ENCODE measurements around the gene MTURN. TPM values are rescaled to one million over a fixed set of nuclear protein-coding genes. Genes with fewer than 3 reads are reported as not detected.
A peak's percentile ranks its signal among the peaks of the same experiment; 100 is the strongest.

MTURN gene
- total RNA-seq, 2 donors from 2014 or later = 4.7 to 8.1 TPM

DNA sequence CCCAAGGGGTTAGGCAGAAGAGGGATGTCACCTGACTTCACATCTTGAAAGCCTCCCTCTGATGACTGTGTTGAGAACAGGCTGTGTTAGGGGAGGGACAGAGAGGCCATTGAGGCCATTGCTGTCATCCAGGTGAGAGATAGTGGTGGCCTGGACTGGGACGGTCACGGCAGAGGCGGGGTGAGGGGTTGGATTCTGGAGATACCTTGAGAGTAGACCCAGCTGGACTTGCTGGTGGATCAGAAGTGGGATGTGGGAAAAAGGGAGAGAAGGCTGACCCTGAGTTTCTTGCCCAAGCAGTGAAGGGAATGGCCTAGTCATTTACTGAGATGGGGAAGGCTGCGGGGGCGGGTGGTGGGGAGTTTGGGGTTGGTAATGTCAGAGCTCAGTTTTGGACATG, 13.6 kb downstream of the MTURN start:
- DNase-seq (ENCODE audit: low spot score in 2 of 2) = no peak
- ATAC-seq = peak in 1 of 2 donors; percentile 28
- H3K36me3 Mint-ChIP-seq = peaks cover 0 to 8% of the 10 kb centered on the region in 2 donors
- H3K9me3 Mint-ChIP-seq = no peaks in the 10 kb centered on the region
- H3K27ac Mint-ChIP-seq = peak overlapping the region in 1 of 2 donors; percentile 39

GRCh38 chr7:30148951-30149459, 14.2 kb downstream of the MTURN start:
- DNase-seq (ENCODE audit: low spot score in 2 of 2) (peak in 1 of 2 donors; percentile 66), ATAC-seq (peak; percentile 63 to 77)
- Mint-ChIP-seq H3K27ac (peak overlapping the region in 1 of 2 donors; percentile 6), H3K9me3 (no peaks in the 10 kb centered on the region), H3K36me3 (peaks cover 0 to 8% of the 10 kb centered on the region in 2 donors)

DNA sequence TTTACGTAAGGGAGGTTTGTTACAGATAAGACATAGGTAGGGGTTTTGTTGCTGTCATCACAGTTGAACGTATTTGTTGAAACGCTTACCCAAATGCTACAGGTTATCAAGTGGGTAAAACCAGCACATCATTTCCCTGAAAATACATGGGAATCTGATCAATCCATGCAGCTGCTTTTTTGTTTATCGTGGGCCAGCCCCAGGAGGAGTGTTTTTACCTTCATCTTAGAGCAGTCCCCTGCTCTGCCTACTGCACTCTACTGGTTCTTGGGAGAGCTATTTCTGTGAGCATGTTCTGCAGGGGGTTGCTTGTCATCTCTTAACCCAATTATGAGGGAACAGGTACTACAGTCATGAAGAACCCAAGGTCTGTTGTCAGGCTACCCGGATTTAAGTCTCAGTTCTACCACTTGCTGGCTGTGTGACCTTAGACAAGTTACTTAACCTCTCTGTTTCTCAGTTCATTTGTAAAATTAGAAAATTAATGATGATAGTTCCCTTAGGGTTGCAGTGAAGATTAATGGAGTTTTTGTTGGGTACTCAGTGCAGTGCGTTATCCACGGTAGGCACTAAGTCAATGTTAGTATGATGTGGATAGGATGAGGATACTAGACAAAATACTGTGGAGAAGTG, 15.0 kb downstream of the MTURN start:
- Mint-ChIP-seq H3K36me3 (peaks cover 0 to 8% of the 10 kb centered on the region in 2 donors), H3K27ac (peak overlapping the region in 1 of 2 donors; percentile 25), H3K9me3 (no peaks in the 10 kb centered on the region)
- no peak for ATAC-seq
- no peak for DNase-seq (ENCODE audit: low spot score in 2 of 2)

DNA sequence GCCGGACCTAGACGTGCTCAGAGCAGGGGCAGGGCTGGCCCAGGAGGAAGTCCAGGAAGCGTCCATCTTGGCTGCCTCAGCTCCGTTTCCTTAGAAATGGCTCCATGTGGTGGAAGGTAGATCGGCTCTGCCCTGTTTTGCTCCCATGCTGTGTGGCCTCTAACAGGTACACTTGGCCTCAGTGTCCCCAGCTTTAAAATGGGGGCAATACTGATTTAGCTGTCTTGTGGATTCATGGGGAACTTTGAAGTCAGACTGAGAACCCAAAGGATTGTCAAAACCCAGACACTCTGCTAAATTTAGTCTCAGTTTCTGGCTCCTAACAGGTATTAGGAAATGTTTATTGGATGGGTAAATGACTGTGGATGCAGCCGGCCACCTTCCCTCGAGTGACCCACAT, 15.9 kb downstream of the MTURN start:
- no peaks in the 10 kb centered on the region for H3K9me3 Mint-ChIP-seq
- peaks cover 0 to 8% of the 10 kb centered on the region in 2 donors for H3K36me3 Mint-ChIP-seq
- ATAC-seq (no peak), DNase-seq (ENCODE audit: low spot score in 2 of 2) (no peak)
- H3K27ac Mint-ChIP-seq = no peak overlapping the region

DNA sequence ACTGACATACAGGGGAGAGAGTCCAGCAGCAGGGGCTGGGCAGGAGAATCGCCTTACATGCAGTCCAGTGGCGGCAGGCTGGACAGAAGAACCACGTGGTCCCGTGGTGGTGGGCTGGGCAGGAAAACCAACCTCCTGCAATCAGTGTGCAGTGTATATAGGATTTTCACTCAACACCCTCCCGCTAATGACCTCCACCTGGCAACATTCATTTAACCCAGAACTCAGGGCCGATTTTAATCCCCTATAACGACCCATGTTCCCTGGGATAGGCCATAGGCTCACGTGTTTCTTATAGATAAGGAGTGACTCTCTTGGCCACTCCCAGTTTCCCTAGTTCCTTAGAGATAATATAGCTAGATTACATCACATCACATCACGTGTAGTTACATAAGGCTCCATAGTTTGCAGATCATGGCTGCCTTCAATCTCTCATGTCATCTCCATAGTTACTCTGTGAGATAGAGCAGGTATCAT, 19.4 kb downstream of the MTURN start:
- DNase-seq (ENCODE audit: low spot score in 2 of 2) = no peak
- no peaks in the 10 kb centered on the region for H3K9me3 Mint-ChIP-seq
- ATAC-seq = no peak
- H3K27ac Mint-ChIP-seq = no peak overlapping the region
- H3K36me3 Mint-ChIP-seq = peaks cover 0 to 8% of the 10 kb centered on the region in 2 donors

DNA sequence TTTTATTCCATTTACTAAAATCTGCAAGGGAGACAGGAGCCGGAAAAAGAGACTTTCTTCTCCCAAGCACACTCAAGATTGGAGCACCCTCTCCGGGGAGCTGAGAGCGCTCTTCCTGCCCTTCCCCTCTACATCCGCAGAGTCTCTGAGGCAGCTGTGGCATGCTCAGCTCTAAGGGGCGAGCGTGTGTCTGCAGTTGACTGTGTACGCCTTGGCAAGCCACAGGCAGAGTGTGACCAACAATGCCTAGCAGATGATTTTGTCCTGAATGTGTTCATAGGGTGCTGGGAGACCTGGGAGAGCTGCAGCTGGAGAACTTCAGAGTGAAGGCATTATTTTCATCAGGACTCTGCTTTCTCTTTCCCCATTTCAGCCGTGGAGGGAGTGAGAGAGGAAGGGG, 20.7 kb downstream of the MTURN start:
- Mint-ChIP-seq H3K9me3 (no peaks in the 10 kb centered on the region), H3K27ac (no peak overlapping the region), H3K36me3 (peaks cover 0 to under 1% of the 10 kb centered on the region in 2 donors)
- ATAC-seq (no peak), DNase-seq (ENCODE audit: low spot score in 2 of 2) (no peak)

- Mint-ChIP-seq H3K36me3 (no peaks in the 10 kb centered on the region), H3K9me3 (no peaks in the 10 kb centered on the region), H3K27ac (peak overlapping the region; percentile 49 to 90)
- ATAC-seq = peak; percentile 33 to 46
- no peak for DNase-seq (ENCODE audit: low spot score in 2 of 2)
These were observed 22.4 kb downstream of the MTURN start for GRCh38 chr7:30157204-30157603.

DNA sequence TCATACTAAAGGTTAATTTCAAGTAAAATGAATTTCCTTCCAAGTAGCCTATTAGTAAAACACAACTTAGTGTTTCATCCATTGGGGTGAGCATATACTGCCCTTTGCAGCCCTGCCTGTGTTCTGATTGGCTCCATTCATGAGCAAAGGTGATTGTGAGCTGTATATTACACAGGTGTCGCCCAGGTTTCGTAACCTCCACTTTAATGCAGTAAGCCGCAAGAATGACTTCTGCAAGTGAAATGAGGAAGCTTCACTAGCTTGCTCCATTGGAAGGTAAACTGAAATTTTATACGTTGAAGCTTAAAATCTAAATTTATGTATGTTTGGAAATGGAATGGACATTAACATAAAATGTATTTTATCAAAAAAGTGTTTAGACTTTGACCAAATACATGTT, 24.4 kb downstream of the MTURN start:
- no peaks in the 10 kb centered on the region for H3K9me3 Mint-ChIP-seq
- H3K27ac Mint-ChIP-seq = no peak overlapping the region
- no peak for DNase-seq (ENCODE audit: low spot score in 2 of 2)
- no peaks in the 10 kb centered on the region for H3K36me3 Mint-ChIP-seq
- ATAC-seq = no peak

DNA sequence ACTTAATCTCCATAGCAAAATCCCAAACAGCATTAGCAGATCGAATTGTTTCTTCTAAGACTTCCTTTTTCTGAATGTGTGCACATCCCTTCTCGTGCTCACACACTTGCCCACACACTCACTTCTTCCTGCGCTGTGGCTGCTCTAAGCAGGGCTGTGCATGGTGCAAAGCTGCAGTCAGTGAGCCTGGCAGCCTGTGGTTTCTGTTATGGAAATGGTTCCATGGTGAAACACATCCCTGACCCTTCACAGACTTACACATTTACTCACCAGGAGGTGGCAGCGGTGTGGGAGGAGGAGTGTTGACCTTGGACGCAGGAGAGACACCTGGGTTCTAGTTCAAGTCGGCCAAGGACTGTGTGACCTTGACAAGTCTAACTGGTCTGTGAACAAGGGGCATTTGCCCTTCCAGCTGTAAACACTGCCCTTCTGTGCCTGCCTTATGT, 24.9 kb downstream of the MTURN start:
- peak; percentile 60 to 79 for ATAC-seq
- no peak for DNase-seq (ENCODE audit: low spot score in 2 of 2)
- Mint-ChIP-seq H3K9me3 (no peaks in the 10 kb centered on the region), H3K36me3 (no peaks in the 10 kb centered on the region), H3K27ac (peak overlapping the region in 1 of 2 donors; percentile 34)

DNA sequence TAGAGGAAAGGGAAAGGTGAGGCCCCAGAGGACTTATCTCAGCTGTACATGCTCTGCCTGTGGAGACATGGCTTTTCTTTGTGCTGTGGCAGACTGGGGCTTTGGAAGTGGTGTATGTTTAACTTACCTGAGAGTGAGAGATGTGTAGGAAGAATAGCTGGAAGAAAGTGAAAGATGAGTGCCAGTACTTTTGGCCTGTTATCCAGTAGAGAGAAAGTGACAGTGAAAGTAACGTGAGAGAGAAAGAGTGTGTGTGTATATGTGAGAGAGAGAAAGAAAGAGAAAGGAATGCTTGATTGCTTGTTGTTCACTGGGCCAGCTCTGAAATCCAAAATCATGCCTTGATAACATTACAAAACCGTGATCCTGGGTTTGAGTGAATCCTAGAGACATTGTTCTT, 25.5 kb downstream of the MTURN start:
- H3K27ac Mint-ChIP-seq = peak overlapping the region in 1 of 2 donors; percentile 34
- H3K9me3 Mint-ChIP-seq = no peaks in the 10 kb centered on the region
- DNase-seq (ENCODE audit: low spot score in 2 of 2) (no peak), ATAC-seq (no peak)
- no peaks in the 10 kb centered on the region for H3K36me3 Mint-ChIP-seq

DNA sequence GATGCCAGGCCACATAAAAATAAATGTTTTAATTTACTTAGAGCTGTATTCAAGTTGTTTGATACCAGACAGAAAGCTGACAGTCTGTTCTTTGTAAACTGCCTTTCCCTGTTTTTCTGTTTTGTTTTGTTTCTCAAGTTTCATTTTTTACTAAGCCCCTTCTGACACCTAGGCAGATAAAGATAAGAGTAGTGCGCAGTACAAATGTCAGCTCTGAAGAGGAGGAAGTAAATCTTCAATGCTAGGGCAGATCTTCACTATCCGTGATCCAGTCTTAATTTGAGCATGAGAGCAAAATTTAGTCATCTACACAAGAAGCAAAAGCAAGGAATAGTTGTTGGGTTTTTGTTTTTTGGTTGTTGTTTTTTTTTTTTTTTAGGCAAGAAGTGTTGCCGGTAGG, 27.3 kb downstream of the MTURN start:
- ATAC-seq = no peak
- no peak for DNase-seq (ENCODE audit: low spot score in 2 of 2)
- Mint-ChIP-seq H3K27ac (peak overlapping the region in 1 of 2 donors; percentile 49), H3K9me3 (no peaks in the 10 kb centered on the region), H3K36me3 (no peaks in the 10 kb centered on the region)

DNA sequence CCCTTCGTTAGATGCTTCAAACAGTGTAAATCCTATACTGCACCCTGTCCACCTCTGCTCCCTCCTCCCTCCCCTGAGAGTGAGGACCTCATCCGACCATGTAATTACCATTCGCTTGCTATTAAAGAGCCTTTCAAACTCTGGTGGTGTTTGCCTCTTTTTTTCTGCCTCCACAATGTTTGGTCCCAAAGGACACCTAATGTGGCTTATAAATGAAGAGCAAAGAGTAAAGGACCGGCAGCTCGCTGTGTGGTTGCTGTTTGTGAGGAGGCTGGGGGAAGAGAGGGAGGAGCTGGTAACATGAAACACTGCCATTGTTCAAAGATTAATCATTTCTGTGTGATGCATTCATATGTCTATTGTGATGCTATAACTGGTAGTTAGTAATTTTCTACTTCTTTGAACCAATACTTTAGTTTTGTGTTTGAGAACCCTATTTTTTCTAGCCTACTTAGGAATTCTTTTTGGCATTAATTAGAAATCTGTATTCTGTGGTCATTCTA, 27.9 kb downstream of the MTURN start:
- ATAC-seq = peak; percentile 42 to 86
- Mint-ChIP-seq H3K36me3 (no peaks in the 10 kb centered on the region), H3K27ac (peak overlapping the region; percentile 12 to 49), H3K9me3 (no peaks in the 10 kb centered on the region)
- DNase-seq (ENCODE audit: low spot score in 2 of 2) = peak in 1 of 2 donors; percentile 29

GRCh38 chr7:30163231-30163894, 28.6 kb downstream of the MTURN start:
- Mint-ChIP-seq H3K9me3 (no peaks in the 10 kb centered on the region), H3K27ac (peak overlapping the region; percentile 27 to 49), H3K36me3 (no peaks in the 10 kb centered on the region)
- DNase-seq (ENCODE audit: low spot score in 2 of 2) = peak in 1 of 2 donors; percentile 14
- ATAC-seq = peak; percentile 40 to 57

- no peaks in the 10 kb centered on the region for H3K9me3 Mint-ChIP-seq
- no peak for ATAC-seq
- peak overlapping the region in 1 of 2 donors; percentile 12 for H3K27ac Mint-ChIP-seq
- no peak for DNase-seq (ENCODE audit: low spot score in 2 of 2)
- H3K36me3 Mint-ChIP-seq = no peaks in the 10 kb centered on the region
These were observed 29.8 kb downstream of the MTURN start for GRCh38 chr7:30164567-30164966.

- no peaks in the 10 kb centered on the region for H3K9me3 Mint-ChIP-seq
- ATAC-seq = no peak
These were observed 30.8 kb downstream of the MTURN start for GRCh38 chr7:30165590-30165989.

DNA sequence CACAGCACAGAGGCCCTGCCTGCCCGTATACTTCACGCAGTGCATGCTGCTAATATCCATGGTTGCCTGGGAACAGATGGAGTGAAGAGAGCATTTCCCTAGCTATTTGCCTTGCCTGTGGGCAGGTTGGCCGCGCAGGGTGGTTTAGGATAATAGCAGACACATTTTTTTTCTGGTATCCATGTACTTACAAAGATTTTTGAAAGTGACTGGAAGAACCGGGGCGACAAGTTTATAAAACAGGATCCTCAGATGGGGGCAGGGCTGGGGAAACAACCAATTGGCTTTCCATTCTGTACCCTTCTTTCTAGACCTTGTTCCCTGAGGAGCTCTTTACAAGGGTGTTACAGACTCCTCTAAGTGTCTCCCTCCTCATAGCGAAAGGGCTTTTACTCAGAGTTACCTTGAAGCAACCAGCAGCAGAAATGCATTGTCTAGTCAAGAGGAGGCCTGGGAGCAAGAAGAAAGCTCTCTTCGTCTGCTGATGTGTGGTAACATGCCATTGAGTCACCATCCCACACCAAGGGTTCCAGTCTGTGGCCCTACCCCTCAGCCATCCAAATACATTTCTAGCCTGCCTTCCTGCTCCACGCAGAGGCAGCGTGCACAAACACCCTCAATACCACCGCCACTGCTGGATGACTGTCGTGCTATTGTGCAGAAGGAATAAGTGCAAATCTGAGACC, 31.5 kb downstream of the MTURN start:
- no peak for DNase-seq (ENCODE audit: low spot score in 2 of 2)
- Mint-ChIP-seq H3K27ac (no peak overlapping the region), H3K9me3 (no peaks in the 10 kb centered on the region), H3K36me3 (no peaks in the 10 kb centered on the region)
- ATAC-seq = no peak

More at GRCh38 chr7:30165590-30165989, 30.8 kb downstream of the MTURN start:
- H3K36me3 Mint-ChIP-seq = no peaks in the 10 kb centered on the region
- no peak for DNase-seq (ENCODE audit: low spot score in 2 of 2)
- no peak overlapping the region for H3K27ac Mint-ChIP-seq

DNA sequence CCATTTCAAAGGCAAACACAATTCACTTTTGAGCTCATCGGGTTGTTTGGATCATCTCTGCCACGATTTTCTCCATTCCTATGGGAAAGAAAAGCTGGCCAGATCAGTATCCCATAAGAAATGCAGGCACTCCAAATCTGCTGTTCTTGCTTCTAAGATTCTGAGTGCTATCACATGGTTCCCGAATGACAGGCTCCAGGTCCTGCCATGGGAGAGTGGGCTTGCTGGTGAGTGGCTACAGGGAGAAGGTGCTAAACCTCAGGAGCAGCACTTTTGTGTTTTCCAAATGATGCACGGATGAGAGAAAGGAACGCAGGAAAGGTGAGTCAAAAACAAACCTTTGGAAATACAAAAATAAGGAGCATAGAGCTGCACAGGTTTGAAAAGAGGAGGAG, 32.1 kb downstream of the MTURN start:
- Mint-ChIP-seq H3K36me3 (no peaks in the 10 kb centered on the region), H3K9me3 (no peaks in the 10 kb centered on the region), H3K27ac (no peak overlapping the region)
- DNase-seq (ENCODE audit: low spot score in 2 of 2) = no peak
- ATAC-seq = no peak

Data from activated naive CD4-positive, alpha-beta T cell treated with anti-CD3 and anti-CD28 coated beads, Interleukin-2, amount 50 U/mL, for 72 hours (primary cell).